ENCODE results near the gene ACSM2B.
"Not testable (repeated sequence)": the region's sequence is repeated elsewhere in the genome, so short reads cannot be mapped to it uniquely, and the experiment has no call there.

The ACSM2B gene

GRCh38 chr16:20531795-20532194 is 44.4 kb downstream of the ACSM2B start:
- DNase-seq, result not testable (repeated sequence)

- DNase-seq, result no peak
Measured at GRCh38 chr16:20520103-20520502, 56.1 kb downstream of the ACSM2B start.

- DNase-seq, result no peak
Measured at GRCh38 chr16:20519231-20519630, 56.9 kb downstream of the ACSM2B start.

GRCh38 chr16:20517149-20517548 is 59.0 kb downstream of the ACSM2B start:
- no peak for DNase-seq

- DNase-seq, result no peak
Measured at GRCh38 chr16:20515688-20516090, 60.5 kb downstream of the ACSM2B start.

- no peak for DNase-seq
Measured at GRCh38 chr16:20510323-20510722, 65.8 kb downstream of the ACSM2B start.

GRCh38 chr16:20507280-20507679 is 68.9 kb downstream of the ACSM2B start:
- DNase-seq, result no peak

- DNase-seq, result no peak
Measured at GRCh38 chr16:20504418-20504817, 71.7 kb downstream of the ACSM2B start.

GRCh38 chr16:20491448-20491847 is 84.7 kb downstream of the ACSM2B start:
- not testable (repeated sequence) for DNase-seq

GRCh38 chr16:20490994-20491393 is 85.2 kb downstream of the ACSM2B start:
- DNase-seq, result not testable (repeated sequence)
